ENCODE results near the gene ASB1.

Gene ASB1

GRCh38 chr2:238475566-238475965, 48.8 kb downstream of the ASB1 start:
- Histone ChIP-seq H3K36me3 (ENCODE audit: control insufficient read depth, insufficient read depth, low read length) (no peaks in the 10 kb centered on the region), H3K27me3 (replicated peaks; ENCODE audit: control insufficient read depth, insufficient read depth, low read length) (no peaks in the 10 kb centered on the region), H3K4me3 (replicated peaks; ENCODE audit: low read depth, low read length) (no peak overlapping the region)
- no peak for DNase-seq (ENCODE audit: extremely low read depth, insufficient read length)
- TF ChIP-seq, protein P1, sequence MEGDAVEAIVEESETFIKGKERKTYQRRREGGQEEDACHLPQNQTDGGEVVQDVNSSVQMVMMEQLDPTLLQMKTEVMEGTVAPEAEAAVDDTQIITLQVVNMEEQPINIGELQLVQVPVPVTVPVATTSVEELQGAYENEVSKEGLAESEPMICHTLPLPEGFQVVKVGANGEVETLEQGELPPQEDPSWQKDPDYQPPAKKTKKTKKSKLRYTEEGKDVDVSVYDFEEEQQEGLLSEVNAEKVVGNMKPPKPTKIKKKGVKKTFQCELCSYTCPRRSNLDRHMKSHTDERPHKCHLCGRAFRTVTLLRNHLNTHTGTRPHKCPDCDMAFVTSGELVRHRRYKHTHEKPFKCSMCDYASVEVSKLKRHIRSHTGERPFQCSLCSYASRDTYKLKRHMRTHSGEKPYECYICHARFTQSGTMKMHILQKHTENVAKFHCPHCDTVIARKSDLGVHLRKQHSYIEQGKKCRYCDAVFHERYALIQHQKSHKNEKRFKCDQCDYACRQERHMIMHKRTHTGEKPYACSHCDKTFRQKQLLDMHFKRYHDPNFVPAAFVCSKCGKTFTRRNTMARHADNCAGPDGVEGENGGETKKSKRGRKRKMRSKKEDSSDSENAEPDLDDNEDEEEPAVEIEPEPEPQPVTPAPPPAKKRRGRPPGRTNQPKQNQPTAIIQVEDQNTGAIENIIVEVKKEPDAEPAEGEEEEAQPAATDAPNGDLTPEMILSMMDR (IDR thresholded peaks at IDR 0.05; ENCODE audit: insufficient read depth, low read length, poor library complexity, severe bottlenecking) = no peak

GRCh38 chr2:238476258-238476657, 49.5 kb downstream of the ASB1 start:
- Histone ChIP-seq H3K4me3 (replicated peaks; ENCODE audit: low read depth, low read length) (no peak overlapping the region), H3K36me3 (ENCODE audit: control insufficient read depth, insufficient read depth, low read length) (no peaks in the 10 kb centered on the region), H3K27me3 (replicated peaks; ENCODE audit: control insufficient read depth, insufficient read depth, low read length) (no peaks in the 10 kb centered on the region)
- TF ChIP-seq, protein P1 (IDR thresholded peaks at IDR 0.05; ENCODE audit: insufficient read depth, low read length, poor library complexity, severe bottlenecking) = no peak
- DNase-seq (ENCODE audit: extremely low read depth, insufficient read length) = no peak

DNA sequence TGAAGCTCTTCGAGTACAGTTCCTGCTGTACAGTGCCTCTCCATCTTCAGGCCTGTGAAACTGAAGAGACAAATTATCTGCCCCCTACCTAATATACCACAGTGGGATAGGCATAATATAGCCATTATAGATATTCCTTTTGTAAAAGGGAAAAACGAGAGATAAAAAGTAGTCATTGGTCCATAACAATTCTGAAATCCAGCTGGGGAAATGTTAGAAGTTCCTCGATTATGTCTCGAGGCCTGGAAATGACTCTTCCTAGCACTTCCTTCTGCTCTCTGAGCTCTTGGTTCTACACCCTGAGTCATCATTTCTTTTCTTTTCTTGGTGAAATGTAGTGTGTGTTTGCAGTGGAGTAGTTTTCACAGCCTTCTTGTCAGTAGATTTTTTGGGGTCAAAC, 51.5 kb downstream of the ASB1 start:
- no peaks in the 10 kb centered on the region for H3K36me3 ChIP-seq (ENCODE audit: control insufficient read depth, insufficient read depth, low read length)
- TF ChIP-seq, protein P1 (IDR thresholded peaks at IDR 0.05; ENCODE audit: insufficient read depth, low read length, poor library complexity, severe bottlenecking) = no peak
- no peak overlapping the region for H3K4me3 ChIP-seq (replicated peaks; ENCODE audit: low read depth, low read length)
- DNase-seq (ENCODE audit: extremely low read depth, insufficient read length) = no peak
- H3K27me3 ChIP-seq (replicated peaks; ENCODE audit: control insufficient read depth, insufficient read depth, low read length) = no peaks in the 10 kb centered on the region

DNA sequence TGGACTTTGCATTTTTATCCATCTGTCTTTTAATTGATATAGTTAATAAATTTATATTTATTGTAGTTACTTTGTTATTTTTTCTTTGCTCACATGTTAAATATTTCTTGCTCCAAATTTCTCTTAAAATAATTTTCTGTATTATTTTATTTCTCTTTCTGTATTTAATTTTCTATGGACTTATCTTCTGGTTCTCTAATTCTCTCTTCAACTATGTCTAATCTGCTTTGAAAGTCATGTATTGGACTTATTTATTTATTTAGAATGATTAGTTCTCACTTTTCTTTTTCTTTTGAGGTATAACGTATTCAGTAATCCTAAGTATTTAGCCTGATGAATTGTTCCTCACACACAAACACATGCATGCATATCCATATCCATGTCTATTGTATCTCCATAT, 53.1 kb downstream of the ASB1 start:
- DNase-seq (ENCODE audit: extremely low read depth, insufficient read length) = no peak
- TF ChIP-seq, protein P1 (IDR thresholded peaks at IDR 0.05; ENCODE audit: insufficient read depth, low read length, poor library complexity, severe bottlenecking) = no peak
- Histone ChIP-seq H3K36me3 (ENCODE audit: control insufficient read depth, insufficient read depth, low read length) (no peaks in the 10 kb centered on the region), H3K27me3 (replicated peaks; ENCODE audit: control insufficient read depth, insufficient read depth, low read length) (no peaks in the 10 kb centered on the region), H3K4me3 (replicated peaks; ENCODE audit: low read depth, low read length) (no peak overlapping the region)

GRCh38 chr2:238483021-238483420, 56.3 kb downstream of the ASB1 start:
- TF ChIP-seq, protein P1 (IDR thresholded peaks at IDR 0.05; ENCODE audit: insufficient read depth, low read length, poor library complexity, severe bottlenecking) = no peak
- DNase-seq (ENCODE audit: extremely low read depth, insufficient read length) = no peak
- no peaks in the 10 kb centered on the region for H3K27me3 ChIP-seq (replicated peaks; ENCODE audit: control insufficient read depth, insufficient read depth, low read length)
- H3K4me3 ChIP-seq (replicated peaks; ENCODE audit: low read depth, low read length) = no peak overlapping the region
- no peaks in the 10 kb centered on the region for H3K36me3 ChIP-seq (ENCODE audit: control insufficient read depth, insufficient read depth, low read length)

DNA sequence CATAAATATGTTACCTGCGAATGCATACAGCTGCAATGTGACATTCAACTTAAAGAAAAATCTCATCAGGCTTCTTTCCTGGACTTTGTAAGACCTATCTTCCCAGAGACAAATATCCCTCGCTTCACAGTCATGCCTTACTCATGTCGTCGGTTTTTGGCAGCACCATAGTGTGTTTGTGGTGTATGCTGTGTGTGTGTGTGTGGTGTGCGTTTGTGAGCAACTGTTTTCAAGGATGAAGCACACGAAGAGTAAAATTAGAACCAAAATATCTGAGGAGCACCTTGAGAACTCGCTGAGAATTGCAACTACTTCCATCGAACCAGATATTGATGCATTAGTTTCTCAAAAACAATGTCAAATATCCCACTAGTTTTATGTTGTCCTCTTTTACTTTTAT, 56.9 kb downstream of the ASB1 start:
- TF ChIP-seq, protein P1 (IDR thresholded peaks at IDR 0.05; ENCODE audit: insufficient read depth, low read length, poor library complexity, severe bottlenecking) = no peak

More for the DNA sequence above, 56.9 kb downstream of the ASB1 start:
- no peak for DNase-seq (ENCODE audit: extremely low read depth, insufficient read length)
- H3K27me3 ChIP-seq (replicated peaks; ENCODE audit: control insufficient read depth, insufficient read depth, low read length) = no peaks in the 10 kb centered on the region
- no peaks in the 10 kb centered on the region for H3K36me3 ChIP-seq (ENCODE audit: control insufficient read depth, insufficient read depth, low read length)
- no peak overlapping the region for H3K4me3 ChIP-seq (replicated peaks; ENCODE audit: low read depth, low read length)
